ENCODE measurements around the gene C15orf40. TPM values are rescaled to one million over a fixed set of nuclear protein-coding genes. Genes with fewer than 3 reads are reported as not detected.
"Not testable (repeated sequence)": the region's sequence is repeated elsewhere in the genome, so short reads cannot be mapped to it uniquely, and the experiment has no call there.

Gene C15orf40
- total RNA-seq, 4 donors from 2014 or later, result 13.4 to 21.0 (median 15.4) TPM

GRCh38 chr15:82944821-82945220 lies 66.6 kb downstream of the C15orf40 start:
- 70 to 77% methylated on average over 5 of the region's 5 CpGs for WGBS, 2 donors
- Histone ChIP-seq H3K27me3 (peaks cover 0 to 10% of the 10 kb centered on the region in 2 donors), H3K9me3 (no peaks in the 10 kb centered on the region), H3K4me3 (no peak overlapping the region), H3K36me3 (no peaks in the 10 kb centered on the region), H3K4me1 (no peaks in the 10 kb centered on the region), H3K27ac (no peak overlapping the region)
- DNase-seq (ENCODE audit: low spot score in 2 of 2), result no peak
- TF ChIP-seq CTCF (IDR thresholded peaks at IDR 0.05) (no peak), EP300 (IDR thresholded peaks at IDR 0.05) (no peak)

GRCh38 chr15:82944056-82944455 lies 67.4 kb downstream of the C15orf40 start:
- Histone ChIP-seq H3K27ac (no peak overlapping the region), H3K4me1 (no peaks in the 10 kb centered on the region), H3K27me3 (peaks cover 0 to 3% of the 10 kb centered on the region in 2 donors), H3K36me3 (no peaks in the 10 kb centered on the region), H3K9me3 (no peaks in the 10 kb centered on the region), H3K4me3 (no peak overlapping the region)
- no peak for DNase-seq (ENCODE audit: low spot score in 2 of 2)
- 82 to 90% methylated on average over 5 of the region's 5 CpGs for WGBS, 2 donors
- no peak for TF ChIP-seq POLR2A (IDR thresholded peaks at IDR 0.05)
- no peak for TF ChIP-seq EP300 (IDR thresholded peaks at IDR 0.05)
- no peak for TF ChIP-seq CTCF (IDR thresholded peaks at IDR 0.05)

- WGBS, 2 donors, result 63 to 71% methylated on average over 3 of the region's 3 CpGs
- TF ChIP-seq POLR2A (IDR thresholded peaks at IDR 0.05) (no peak), CTCF (IDR thresholded peaks at IDR 0.05) (no peak)
- Histone ChIP-seq H3K36me3 (no peaks in the 10 kb centered on the region), H3K4me1 (no peaks in the 10 kb centered on the region), H3K4me3 (no peak overlapping the region), H3K9me3 (no peaks in the 10 kb centered on the region), H3K27ac (no peak overlapping the region), H3K27me3 (no peaks in the 10 kb centered on the region)
- DNase-seq (ENCODE audit: low spot score in 2 of 2), result no peak
Observed at GRCh38 chr15:82943176-82943575, 68.3 kb downstream of the C15orf40 start.

GRCh38 chr15:82942691-82943090 lies 68.7 kb downstream of the C15orf40 start:
- H3K4me3 ChIP-seq, result no peak overlapping the region
- TF ChIP-seq POLR2A (IDR thresholded peaks at IDR 0.05) (no peak), EP300 (IDR thresholded peaks at IDR 0.05) (no peak), CTCF (IDR thresholded peaks at IDR 0.05) (no peak)
- no peaks in the 10 kb centered on the region for H3K9me3 ChIP-seq
- H3K36me3 ChIP-seq, result no peaks in the 10 kb centered on the region
- WGBS, 2 donors, result 81 to 90% methylated on average over 8 of the region's 8 CpGs
- H3K27ac ChIP-seq, result no peak overlapping the region
- H3K27me3 ChIP-seq, result no peaks in the 10 kb centered on the region
- H3K4me1 ChIP-seq, result no peaks in the 10 kb centered on the region
- DNase-seq (ENCODE audit: low spot score in 2 of 2), result no peak

- H3K36me3 ChIP-seq; H3K9me3 ChIP-seq; H3K27ac ChIP-seq; DNase-seq (ENCODE audit: low spot score in 2 of 2); H3K4me3 ChIP-seq; H3K27me3 ChIP-seq; H3K4me1 ChIP-seq: not testable (repeated sequence)
- 97 to 98% methylated on average over 6 of the region's 6 CpGs for WGBS, 2 donors
Observed at GRCh38 chr15:82939678-82940077, 71.8 kb downstream of the C15orf40 start.

Other genes starting within 250 kb of the C15orf40 start
- gene FSD2, start 205.6 kb downstream of the C15orf40 start, total RNA-seq, result under 1 TPM in 1 of 4 donors, not detected in 3; 0.20 TPM
- gene WHAMM, start 202.0 kb downstream of the C15orf40 start, total RNA-seq, result 10 to 100 TPM; 11.8 to 17.4 (median 13.0) TPM
- 100 to 1,000 TPM in 1 of 4 donors, 10 to 100 TPM in 3; 25.5 to 950 (median 39.0) TPM for gene HOMER2, start 58.9 kb downstream of the C15orf40 start, total RNA-seq
- gene RAMAC, start 25.4 kb downstream of the C15orf40 start, total RNA-seq, result 10 to 100 TPM in 3 of 4 donors, 1 to 10 TPM in 1; 6.9 to 20.4 (median 15.8) TPM
- gene BTBD1, start 55.6 kb upstream of the C15orf40 start, total RNA-seq, result 100 to 1,000 TPM in 2 of 4 donors, 10 to 100 TPM in 2; 79.8 to 105 (median 99.4) TPM
- 10 to 100 TPM in 1 of 4 donors, 1 to 10 TPM in 3; 7.5 to 11.2 (median 9.6) TPM for gene TM6SF1, start 96.0 kb upstream of the C15orf40 start, total RNA-seq
- gene HDGFL3, start 196.2 kb upstream of the C15orf40 start, total RNA-seq, result 10 to 100 TPM; 25.6 to 54.8 (median 43.4) TPM